Measurements from ENCODE around the gene EDC3.

The EDC3 gene

DNA sequence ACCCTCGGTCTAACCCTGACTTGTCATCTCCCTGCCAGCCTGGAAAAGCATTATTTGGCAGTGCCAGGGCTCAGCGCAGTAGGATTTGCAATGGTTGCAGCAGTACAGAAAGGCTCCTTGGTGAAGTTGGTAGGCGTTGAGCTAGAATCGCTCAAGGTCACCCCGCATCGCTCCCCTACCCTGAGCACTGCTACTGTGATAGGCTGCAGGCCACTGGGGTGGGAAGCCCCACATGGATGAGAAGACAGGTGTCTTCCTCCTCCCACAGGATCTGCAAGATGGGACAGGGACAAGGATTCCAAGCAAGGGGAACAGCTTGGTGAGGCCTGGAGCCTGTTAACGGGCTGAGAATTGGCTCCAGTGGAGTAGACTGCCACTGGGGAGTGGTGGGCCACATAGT lies 69.5 kb downstream of the EDC3 start:
- H3K79me2 ChIP-seq (ENCODE audit: low read length), result peaks cover 42% of the 10 kb centered on the region
- no peak overlapping the region for H3K4me3 ChIP-seq (ENCODE audit: low read length)
- no peaks in the 10 kb centered on the region for H3K27me3 ChIP-seq (ENCODE audit: low read depth, low read length)
- H3K27ac ChIP-seq (ENCODE audit: low read length), result peak overlapping the region; percentile 92
- H3K4me2 ChIP-seq (ENCODE audit: low read length), result peak overlapping the region; percentile 56
- TF ChIP-seq, protein P1, sequence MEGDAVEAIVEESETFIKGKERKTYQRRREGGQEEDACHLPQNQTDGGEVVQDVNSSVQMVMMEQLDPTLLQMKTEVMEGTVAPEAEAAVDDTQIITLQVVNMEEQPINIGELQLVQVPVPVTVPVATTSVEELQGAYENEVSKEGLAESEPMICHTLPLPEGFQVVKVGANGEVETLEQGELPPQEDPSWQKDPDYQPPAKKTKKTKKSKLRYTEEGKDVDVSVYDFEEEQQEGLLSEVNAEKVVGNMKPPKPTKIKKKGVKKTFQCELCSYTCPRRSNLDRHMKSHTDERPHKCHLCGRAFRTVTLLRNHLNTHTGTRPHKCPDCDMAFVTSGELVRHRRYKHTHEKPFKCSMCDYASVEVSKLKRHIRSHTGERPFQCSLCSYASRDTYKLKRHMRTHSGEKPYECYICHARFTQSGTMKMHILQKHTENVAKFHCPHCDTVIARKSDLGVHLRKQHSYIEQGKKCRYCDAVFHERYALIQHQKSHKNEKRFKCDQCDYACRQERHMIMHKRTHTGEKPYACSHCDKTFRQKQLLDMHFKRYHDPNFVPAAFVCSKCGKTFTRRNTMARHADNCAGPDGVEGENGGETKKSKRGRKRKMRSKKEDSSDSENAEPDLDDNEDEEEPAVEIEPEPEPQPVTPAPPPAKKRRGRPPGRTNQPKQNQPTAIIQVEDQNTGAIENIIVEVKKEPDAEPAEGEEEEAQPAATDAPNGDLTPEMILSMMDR (IDR thresholded peaks at IDR 0.05; ENCODE audit: low read depth, low read length), result no peak
- TF ChIP-seq EZH2phosphoT487 (IDR thresholded peaks at IDR 0.05; ENCODE audit: low read depth), result no peak
- H3K9ac ChIP-seq (ENCODE audit: low read length), result peak overlapping the region; percentile 56
- peaks cover 26% of the 10 kb centered on the region for H4K20me1 ChIP-seq (ENCODE audit: insufficient read depth, low read length)
- peaks cover 53% of the 10 kb centered on the region for H3K4me1 ChIP-seq (ENCODE audit: low read length)
- no peaks in the 10 kb centered on the region for H3K9me3 ChIP-seq (ENCODE audit: insufficient read depth, low read length)
- no peak overlapping the region for H2AFZ ChIP-seq (ENCODE audit: low read depth, low read length)
- H3K36me3 ChIP-seq (replicated peaks; ENCODE audit: low read depth, low read length), result peaks cover 87% of the 10 kb centered on the region

DNA sequence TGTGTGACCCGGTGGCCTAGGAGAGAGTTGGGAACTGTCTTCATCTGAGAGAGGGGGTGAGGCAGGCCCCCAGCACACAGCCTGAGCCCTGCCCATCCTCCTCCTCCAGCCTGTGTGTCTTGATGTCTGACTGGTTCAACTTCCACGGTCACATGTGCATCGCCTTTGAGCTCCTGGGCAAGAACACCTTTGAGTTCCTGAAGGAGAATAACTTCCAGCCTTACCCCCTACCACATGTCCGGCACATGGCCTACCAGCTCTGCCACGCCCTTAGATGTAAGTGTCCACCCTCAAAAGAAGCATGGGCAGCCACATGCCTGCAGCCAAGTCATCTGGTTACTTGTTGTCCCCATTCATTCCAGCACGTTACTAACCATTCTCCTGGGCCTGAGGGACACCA lies 70.1 kb downstream of the EDC3 start:
- H3K36me3 ChIP-seq (replicated peaks; ENCODE audit: low read depth, low read length), result peaks cover 85% of the 10 kb centered on the region
- no peak overlapping the region for H3K4me3 ChIP-seq (ENCODE audit: low read length)
- peak overlapping the region; percentile 92 for H3K27ac ChIP-seq (ENCODE audit: low read length)
- no peaks in the 10 kb centered on the region for H3K9me3 ChIP-seq (ENCODE audit: insufficient read depth, low read length)
- no peak overlapping the region for H3K9ac ChIP-seq (ENCODE audit: low read length)
- TF ChIP-seq EZH2phosphoT487 (IDR thresholded peaks at IDR 0.05; ENCODE audit: low read depth), result no peak
- H3K4me2 ChIP-seq (ENCODE audit: low read length), result no peak overlapping the region
- peaks cover 25% of the 10 kb centered on the region for H4K20me1 ChIP-seq (ENCODE audit: insufficient read depth, low read length)
- H2AFZ ChIP-seq (ENCODE audit: low read depth, low read length), result no peak overlapping the region
- no peaks in the 10 kb centered on the region for H3K27me3 ChIP-seq (ENCODE audit: low read depth, low read length)
- H3K4me1 ChIP-seq (ENCODE audit: low read length), result peaks cover 47% of the 10 kb centered on the region
- H3K79me2 ChIP-seq (ENCODE audit: low read length), result peaks cover 48% of the 10 kb centered on the region

DNA sequence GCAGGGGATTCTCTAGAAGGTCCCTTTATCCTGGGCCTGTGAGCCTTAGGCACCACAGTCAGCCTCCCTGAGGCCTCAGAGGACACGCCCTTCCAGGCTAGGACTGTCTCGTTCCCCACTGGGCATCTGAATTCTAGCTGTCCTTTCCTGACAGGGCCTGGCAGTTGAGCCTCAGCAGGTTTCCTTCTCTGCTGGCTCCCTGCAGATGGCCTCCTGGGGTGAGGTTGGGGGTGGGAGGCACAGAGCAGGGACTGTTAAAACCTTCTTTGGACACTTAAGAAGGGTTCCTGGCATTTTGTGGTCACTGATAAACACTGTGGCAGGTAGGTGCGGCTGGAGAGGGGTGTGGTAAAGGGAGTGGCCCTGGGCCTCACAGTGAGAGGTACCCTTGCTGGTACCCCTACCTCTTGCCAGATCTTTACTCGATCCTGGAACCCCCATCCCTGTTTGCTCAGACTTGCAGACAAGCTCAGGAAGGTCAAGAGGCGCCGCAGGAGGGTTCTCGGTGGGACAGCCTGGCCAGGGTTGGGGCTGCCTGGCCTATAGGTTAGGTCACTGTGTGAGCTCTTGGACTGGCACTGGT lies 71.7 kb downstream of the EDC3 start:
- no peaks in the 10 kb centered on the region for H3K27me3 ChIP-seq (ENCODE audit: low read depth, low read length)
- no peak overlapping the region for H3K9ac ChIP-seq (ENCODE audit: low read length)
- H3K9me3 ChIP-seq (ENCODE audit: insufficient read depth, low read length), result no peaks in the 10 kb centered on the region
- H4K20me1 ChIP-seq (ENCODE audit: insufficient read depth, low read length), result peaks cover 32% of the 10 kb centered on the region
- no peak for TF ChIP-seq EZH2phosphoT487 (IDR thresholded peaks at IDR 0.05; ENCODE audit: low read depth)
- TF ChIP-seq, protein P1 (IDR thresholded peaks at IDR 0.05; ENCODE audit: low read depth, low read length), result no peak
- no peak overlapping the region for H3K4me3 ChIP-seq (ENCODE audit: low read length)
- no peak overlapping the region for H2AFZ ChIP-seq (ENCODE audit: low read depth, low read length)
- H3K79me2 ChIP-seq (ENCODE audit: low read length), result peaks cover 60% of the 10 kb centered on the region
- no peak overlapping the region for H3K27ac ChIP-seq (ENCODE audit: low read length)
- H3K4me1 ChIP-seq (ENCODE audit: low read length), result peaks cover 33% of the 10 kb centered on the region
- peaks cover 87% of the 10 kb centered on the region for H3K36me3 ChIP-seq (replicated peaks; ENCODE audit: low read depth, low read length)
- no peak overlapping the region for H3K4me2 ChIP-seq (ENCODE audit: low read length)

DNA sequence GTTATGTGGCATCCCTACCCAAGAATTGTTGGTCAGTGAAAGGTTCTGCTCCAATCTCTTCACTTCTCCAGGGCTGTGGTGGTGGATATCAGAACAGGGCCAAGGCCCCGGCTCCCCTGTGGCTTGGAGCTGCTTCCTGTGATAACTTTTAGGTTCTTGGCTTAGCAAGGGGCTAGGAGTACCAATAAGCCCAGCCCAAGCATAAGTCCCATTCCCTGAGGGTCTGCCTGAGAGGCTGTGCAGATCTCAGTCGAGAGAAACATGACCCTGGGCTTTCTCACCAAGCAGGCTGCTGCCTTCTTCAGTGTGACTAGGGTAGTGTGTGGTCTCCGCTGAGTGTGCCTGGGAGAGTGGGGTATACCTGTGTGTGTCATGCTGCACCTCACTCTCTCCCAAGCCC lies 73.1 kb downstream of the EDC3 start:
- H3K4me2 ChIP-seq (ENCODE audit: low read length), result no peak overlapping the region
- TF ChIP-seq, protein P1 (IDR thresholded peaks at IDR 0.05; ENCODE audit: low read depth, low read length), result no peak
- no peak for TF ChIP-seq EZH2phosphoT487 (IDR thresholded peaks at IDR 0.05; ENCODE audit: low read depth)
- no peak overlapping the region for H2AFZ ChIP-seq (ENCODE audit: low read depth, low read length)
- peaks cover 23% of the 10 kb centered on the region for H3K4me1 ChIP-seq (ENCODE audit: low read length)
- H3K9ac ChIP-seq (ENCODE audit: low read length), result no peak overlapping the region
- no peak overlapping the region for H3K4me3 ChIP-seq (ENCODE audit: low read length)
- H3K79me2 ChIP-seq (ENCODE audit: low read length), result peaks cover 60% of the 10 kb centered on the region
- no peaks in the 10 kb centered on the region for H3K9me3 ChIP-seq (ENCODE audit: insufficient read depth, low read length)
- peaks cover 45% of the 10 kb centered on the region for H4K20me1 ChIP-seq (ENCODE audit: insufficient read depth, low read length)
- H3K27ac ChIP-seq (ENCODE audit: low read length), result no peak overlapping the region
- no peaks in the 10 kb centered on the region for H3K27me3 ChIP-seq (ENCODE audit: low read depth, low read length)
- H3K36me3 ChIP-seq (replicated peaks; ENCODE audit: low read depth, low read length), result peaks cover 76% of the 10 kb centered on the region

All from OCI-LY3 (cell line).